NCI-H510A treated with DMSO at 0.1 percent for 48 hours (cell line): ENCODE measurements around the gene C4orf50.

ENCODE experiments used
- DNase-seq: peaks from one replicate; lab custom pipeline; 2025; lab: John Stamatoyannopoulos, UW

The C4orf50 gene

GRCh38 chr4:5943561-5943960 lies 74.7 kb downstream of the C4orf50 start:
- no peak for DNase-seq

- DNase-seq: no peak
Observed at GRCh38 chr4:5942947-5943346, 75.3 kb downstream of the C4orf50 start.

GRCh38 chr4:5941601-5942000 lies 76.6 kb downstream of the C4orf50 start:
- DNase-seq: no peak

GRCh38 chr4:5940470-5941203 lies 77.6 kb downstream of the C4orf50 start:
- peak; percentile 91 for DNase-seq

- no peak for DNase-seq
Observed at GRCh38 chr4:5933996-5934831, 84.0 kb downstream of the C4orf50 start.

- DNase-seq: peak; percentile 59
Observed at GRCh38 chr4:5933116-5933515, 85.1 kb downstream of the C4orf50 start.

GRCh38 chr4:5932035-5932568 lies 86.1 kb downstream of the C4orf50 start:
- DNase-seq: peak; percentile 79

GRCh38 chr4:5931526-5931925 lies 86.7 kb downstream of the C4orf50 start:
- no peak for DNase-seq

GRCh38 chr4:5930876-5931275 lies 87.4 kb downstream of the C4orf50 start:
- DNase-seq: no peak

- DNase-seq: no peak
Observed at GRCh38 chr4:5930456-5930855, 87.8 kb downstream of the C4orf50 start.

GRCh38 chr4:5928844-5929420 lies 89.3 kb downstream of the C4orf50 start:
- no peak for DNase-seq

GRCh38 chr4:5928274-5928673 lies 90.0 kb downstream of the C4orf50 start:
- peak; percentile 67 for DNase-seq

GRCh38 chr4:5927747-5928146 lies 90.5 kb downstream of the C4orf50 start:
- no peak for DNase-seq

- no peak for DNase-seq
Observed at GRCh38 chr4:5927116-5927515, 91.1 kb downstream of the C4orf50 start.

- DNase-seq: no peak
Observed at GRCh38 chr4:5926598-5926997, 91.6 kb downstream of the C4orf50 start.

- DNase-seq: no peak
Observed at GRCh38 chr4:5925419-5926200, 92.6 kb downstream of the C4orf50 start.

GRCh38 chr4:5924461-5925125 lies 93.6 kb downstream of the C4orf50 start:
- DNase-seq: no peak

- DNase-seq: no peak
Observed at GRCh38 chr4:5923376-5923775, 94.9 kb downstream of the C4orf50 start.

- DNase-seq: no peak
Observed at GRCh38 chr4:5922556-5922955, 95.7 kb downstream of the C4orf50 start.

GRCh38 chr4:5921981-5922380 lies 96.2 kb downstream of the C4orf50 start:
- DNase-seq: no peak
